ENCODE data around the gene SUB1. TPM values are rescaled to one million over a fixed set of nuclear protein-coding genes. Genes with fewer than 3 reads are reported as not detected.

The SUB1 gene
- total RNA-seq, 3 donors from 2014 or later: 152 to 230 (median 201) TPM

DNA sequence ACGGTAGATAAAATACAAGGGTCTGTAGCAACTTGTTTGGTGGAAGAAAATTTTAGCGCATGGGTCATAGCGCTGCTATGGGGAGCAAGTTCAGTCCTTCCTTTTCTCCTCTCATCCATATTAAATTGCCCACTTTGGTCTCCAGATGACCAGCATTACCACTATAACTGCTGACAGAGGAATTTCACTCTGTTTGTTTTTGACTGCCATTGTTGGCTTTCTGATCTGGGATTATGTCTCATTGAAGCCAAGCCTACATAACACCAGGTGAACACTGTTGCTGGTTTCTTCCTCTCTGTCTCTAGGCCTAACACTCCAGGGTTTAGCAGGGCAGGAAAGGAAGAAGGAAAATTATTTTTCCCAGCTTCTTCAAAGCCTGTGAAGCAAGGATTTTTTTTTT lies 6.6 kb upstream of the SUB1 start:
- TF ChIP-seq POLR2A (IDR thresholded peaks at IDR 0.05) (no peak), POLR2AphosphoS5 (IDR thresholded peaks at IDR 0.05) (no peak)
- TF ChIP-seq, protein P1, sequence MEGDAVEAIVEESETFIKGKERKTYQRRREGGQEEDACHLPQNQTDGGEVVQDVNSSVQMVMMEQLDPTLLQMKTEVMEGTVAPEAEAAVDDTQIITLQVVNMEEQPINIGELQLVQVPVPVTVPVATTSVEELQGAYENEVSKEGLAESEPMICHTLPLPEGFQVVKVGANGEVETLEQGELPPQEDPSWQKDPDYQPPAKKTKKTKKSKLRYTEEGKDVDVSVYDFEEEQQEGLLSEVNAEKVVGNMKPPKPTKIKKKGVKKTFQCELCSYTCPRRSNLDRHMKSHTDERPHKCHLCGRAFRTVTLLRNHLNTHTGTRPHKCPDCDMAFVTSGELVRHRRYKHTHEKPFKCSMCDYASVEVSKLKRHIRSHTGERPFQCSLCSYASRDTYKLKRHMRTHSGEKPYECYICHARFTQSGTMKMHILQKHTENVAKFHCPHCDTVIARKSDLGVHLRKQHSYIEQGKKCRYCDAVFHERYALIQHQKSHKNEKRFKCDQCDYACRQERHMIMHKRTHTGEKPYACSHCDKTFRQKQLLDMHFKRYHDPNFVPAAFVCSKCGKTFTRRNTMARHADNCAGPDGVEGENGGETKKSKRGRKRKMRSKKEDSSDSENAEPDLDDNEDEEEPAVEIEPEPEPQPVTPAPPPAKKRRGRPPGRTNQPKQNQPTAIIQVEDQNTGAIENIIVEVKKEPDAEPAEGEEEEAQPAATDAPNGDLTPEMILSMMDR (IDR thresholded peaks at IDR 0.05): no peak
- intact Hi-C loops (cut with DNase I; ENCODE audit: low total_unique reads): no loop called here

DNA sequence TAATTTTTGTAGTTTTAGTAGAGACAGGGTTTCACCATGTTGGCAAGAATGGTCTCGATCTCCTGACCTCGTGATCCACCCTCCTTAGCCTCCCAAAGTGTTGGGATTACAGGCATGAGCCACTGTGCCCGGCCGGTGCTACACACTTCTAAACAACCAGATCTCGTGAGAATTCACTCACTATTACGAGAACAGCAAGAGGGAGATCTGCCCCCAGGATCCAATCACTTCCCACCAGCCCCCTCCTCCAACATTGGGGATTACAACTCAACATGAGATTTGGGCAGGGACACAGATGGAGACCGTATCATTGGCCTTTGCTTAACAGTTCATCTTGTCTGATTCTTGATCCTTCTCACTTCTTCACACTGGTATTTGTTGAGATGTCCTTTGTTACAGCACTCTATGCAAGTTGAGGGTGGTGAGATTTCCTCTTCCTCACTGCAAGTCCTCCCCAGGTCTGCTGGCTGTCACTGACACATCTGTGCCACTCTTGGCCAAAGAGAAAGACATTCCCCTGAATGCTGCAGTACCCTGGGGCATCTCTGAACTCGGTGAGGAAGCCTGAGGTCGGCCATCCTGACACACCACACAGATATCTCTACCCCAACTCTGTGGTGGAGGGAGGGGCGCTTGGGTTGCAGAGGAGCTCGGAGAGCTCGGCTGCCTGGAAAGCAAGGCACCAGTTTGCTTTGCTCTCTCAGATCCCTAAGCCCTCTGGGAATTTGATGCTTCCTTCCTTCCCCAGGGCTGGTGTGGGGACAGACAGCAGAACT lies 4.2 kb upstream of the SUB1 start:
- peaks cover 0 to 5% of the 10 kb centered on the region in 2 donors for H3K9me3 ChIP-seq
- no peak for DNase-seq (ENCODE audit: low spot score in 2 of 2)
- no peaks in the 10 kb centered on the region for H3K36me3 ChIP-seq
- no peaks in the 10 kb centered on the region for H3K27me3 ChIP-seq
- TF ChIP-seq POLR2A (IDR thresholded peaks at IDR 0.05) (no peak), POLR2AphosphoS5 (IDR thresholded peaks at IDR 0.05) (no peak)
- TF ChIP-seq, protein P1 (IDR thresholded peaks at IDR 0.05): no peak
- intact Hi-C loops (cut with DNase I; ENCODE audit: low total_unique reads): loop anchor here (10.0 kb wide), 1 partner anchor 96 kb away; no protein-coding TSS in a partner anchor
- H3K4me3 ChIP-seq: no peak overlapping the region
- H3K27ac ChIP-seq: no peak overlapping the region
- H3K4me1 ChIP-seq: no peaks in the 10 kb centered on the region

More for the DNA sequence above, 6.6 kb upstream of the SUB1 start:
- H3K27ac ChIP-seq: no peak overlapping the region
- no peak for DNase-seq (ENCODE audit: low spot score in 2 of 2)
- H3K9me3 ChIP-seq: no peaks in the 10 kb centered on the region
- no peak overlapping the region for H3K4me3 ChIP-seq
- H3K4me1 ChIP-seq: no peaks in the 10 kb centered on the region
- H3K36me3 ChIP-seq: no peaks in the 10 kb centered on the region
- no peaks in the 10 kb centered on the region for H3K27me3 ChIP-seq

DNA sequence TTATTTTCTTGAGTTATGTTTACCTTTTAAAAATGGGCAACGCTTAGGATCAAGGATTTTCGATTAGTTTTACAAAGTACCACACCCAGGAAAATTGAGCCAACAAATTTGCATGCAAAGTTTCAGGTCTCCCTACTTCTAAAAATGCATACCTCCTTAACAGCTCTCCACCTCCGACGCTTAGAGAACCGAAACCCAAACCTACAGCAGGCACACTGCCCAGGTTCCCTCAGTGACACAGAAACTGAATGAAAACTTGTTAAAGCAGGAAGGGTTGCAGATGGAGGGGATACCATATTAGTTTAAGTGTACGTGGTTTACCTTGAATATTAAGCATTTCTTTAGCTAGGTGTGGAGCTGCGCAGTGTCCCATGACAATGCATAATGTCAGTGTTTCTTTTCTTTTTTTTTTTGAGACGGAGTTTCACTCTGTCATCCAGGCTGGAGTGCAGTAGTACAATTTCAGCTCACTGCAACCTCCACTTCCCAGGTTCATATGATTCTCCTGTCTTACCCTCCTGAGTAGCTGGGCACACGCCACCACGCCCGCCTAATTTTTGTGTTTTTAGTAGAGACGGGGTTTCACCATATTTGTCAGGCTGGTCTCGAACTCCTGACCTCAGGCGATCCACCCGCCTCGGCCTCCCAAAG lies 1.6 kb upstream of the SUB1 start:
- Histone ChIP-seq H3K27me3 (no peaks in the 10 kb centered on the region), H3K4me3 (no peak overlapping the region), H3K9me3 (peaks cover 0 to 5% of the 10 kb centered on the region in 2 donors), H3K4me1 (peaks cover 4 to 5% of the 10 kb centered on the region in 2 donors), H3K27ac (no peak overlapping the region), H3K36me3 (no peaks in the 10 kb centered on the region)
- TF ChIP-seq, protein P1 (IDR thresholded peaks at IDR 0.05): no peak
- TF ChIP-seq POLR2A (IDR thresholded peaks at IDR 0.05): no peak
- no peak for TF ChIP-seq POLR2AphosphoS5 (IDR thresholded peaks at IDR 0.05)
- intact Hi-C loops (cut with DNase I; ENCODE audit: low total_unique reads): loop anchor here (10.0 kb wide), 1 partner anchor 99 kb away; no protein-coding TSS in a partner anchor
- DNase-seq (ENCODE audit: low spot score in 2 of 2): no peak

DNA sequence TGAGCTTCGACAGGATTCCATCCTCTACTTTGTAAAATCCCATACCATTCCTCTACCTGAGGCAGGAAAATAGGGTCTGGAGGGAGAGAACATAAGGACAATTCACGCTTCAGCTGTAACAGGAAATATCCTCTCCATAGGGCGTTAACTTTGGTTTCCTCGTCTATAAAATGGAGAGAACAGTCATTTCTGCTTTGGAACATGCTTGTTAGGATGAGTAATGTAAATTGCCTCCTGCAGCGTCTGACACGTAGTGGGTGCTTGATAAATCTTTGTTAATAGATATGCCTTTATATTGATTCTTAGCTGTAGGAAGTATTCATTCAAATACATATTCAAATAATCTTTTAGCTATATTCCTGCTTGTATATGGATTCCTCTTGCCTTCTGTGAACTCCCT lies 711 bp upstream of the SUB1 start:
- intact Hi-C loops (cut with DNase I; ENCODE audit: low total_unique reads): loop anchor here (10.0 kb wide), 1 partner anchor 100 kb away; no protein-coding TSS in a partner anchor
- no peak for DNase-seq (ENCODE audit: low spot score in 2 of 2)
- Histone ChIP-seq H3K9me3 (peaks cover 0 to 5% of the 10 kb centered on the region in 2 donors), H3K4me1 (peaks cover 4 to 5% of the 10 kb centered on the region in 2 donors), H3K27ac (no peak overlapping the region), H3K36me3 (no peaks in the 10 kb centered on the region), H3K4me3 (no peak overlapping the region), H3K27me3 (no peaks in the 10 kb centered on the region)
- TF ChIP-seq POLR2A (IDR thresholded peaks at IDR 0.05) (no peak), POLR2AphosphoS5 (IDR thresholded peaks at IDR 0.05) (no peak)
- TF ChIP-seq, protein P1 (IDR thresholded peaks at IDR 0.05): no peak

DNA sequence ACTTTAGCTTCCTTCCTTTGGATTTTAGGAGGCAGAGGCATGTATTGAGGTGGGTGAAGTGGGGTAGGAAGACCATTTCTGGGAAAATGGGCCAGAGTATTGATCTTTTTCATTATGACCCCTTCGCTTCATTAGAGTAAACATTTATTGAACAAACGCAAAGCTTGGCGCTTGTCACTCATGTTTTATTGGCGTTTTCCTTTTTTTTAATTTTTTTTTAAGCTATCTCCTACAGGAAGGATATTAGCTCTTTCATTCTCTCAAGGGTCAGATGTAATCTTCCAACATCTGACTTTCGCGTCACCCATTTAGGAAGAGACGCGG lies 273 bp upstream of the SUB1 start:
- TF ChIP-seq POLR2AphosphoS5 (IDR thresholded peaks at IDR 0.05): no peak
- intact Hi-C loops (cut with DNase I; ENCODE audit: low total_unique reads): loop anchor here (10.0 kb wide), 1 partner anchor 100 kb away; no protein-coding TSS in a partner anchor

More for the DNA sequence above, 273 bp upstream of the SUB1 start:
- Histone ChIP-seq H3K4me1 (peaks cover 4 to 5% of the 10 kb centered on the region in 2 donors), H3K4me3 (peak overlapping the region; percentile 89 to 100 (median 99)), H3K27me3 (no peaks in the 10 kb centered on the region), H3K9me3 (peaks cover 0 to 5% of the 10 kb centered on the region in 2 donors), H3K36me3 (no peaks in the 10 kb centered on the region), H3K27ac (peak overlapping the region; percentile 98 to 100)
- DNase-seq (ENCODE audit: low spot score in 2 of 2): no peak
